Muscle layer of colon (tissue), 2 donors: ENCODE measurements around the gene ZNF366.

Source experiments
- H3K27ac ChIP-seq: one replicate; pipeline ENCODE4 v1.7.0; 2013; ENCODE audit warnings: low read depth, mild to moderate bottlenecking, low read length, moderate library complexity
- H3K27me3 ChIP-seq, 2 donors: one replicate each; pipeline ENCODE4 v1.7.0; 2013; ENCODE audit warnings: low read length in 2 of 2, mild to moderate bottlenecking in 2 of 2; ENCODE audit not compliant: insufficient read depth in 2 of 2, control insufficient read depth in 1 of 2
- H3K36me3 ChIP-seq: one replicate; pipeline ENCODE4 v1.7.0; 2013; ENCODE audit warnings: mild to moderate bottlenecking, low read length; ENCODE audit not compliant: insufficient read depth
- H3K4me1 ChIP-seq: one replicate; pipeline ENCODE4 v1.7.0; 2013; ENCODE audit warnings: mild to moderate bottlenecking, low read length; ENCODE audit not compliant: insufficient read depth
- H3K4me3 ChIP-seq, 2 donors: one replicate each; pipeline ENCODE4 v1.7.0; 2013; ENCODE audit warnings: low read length in 2 of 2, low read depth in 1 of 2, mild to moderate bottlenecking in 1 of 2, moderate library complexity in 1 of 2
- H3K9ac ChIP-seq: one replicate; pipeline ENCODE4 v1.7.0; 2013; ENCODE audit warnings: low read length
- H3K9me3 ChIP-seq: one replicate; pipeline ENCODE4 v1.7.0; 2013; ENCODE audit warnings: mild to moderate bottlenecking, low read length
- donor health status: abdominal sarcoma.
- donor health status: Adenocarcinoma of cecum.

ZNF366 gene

DNA sequence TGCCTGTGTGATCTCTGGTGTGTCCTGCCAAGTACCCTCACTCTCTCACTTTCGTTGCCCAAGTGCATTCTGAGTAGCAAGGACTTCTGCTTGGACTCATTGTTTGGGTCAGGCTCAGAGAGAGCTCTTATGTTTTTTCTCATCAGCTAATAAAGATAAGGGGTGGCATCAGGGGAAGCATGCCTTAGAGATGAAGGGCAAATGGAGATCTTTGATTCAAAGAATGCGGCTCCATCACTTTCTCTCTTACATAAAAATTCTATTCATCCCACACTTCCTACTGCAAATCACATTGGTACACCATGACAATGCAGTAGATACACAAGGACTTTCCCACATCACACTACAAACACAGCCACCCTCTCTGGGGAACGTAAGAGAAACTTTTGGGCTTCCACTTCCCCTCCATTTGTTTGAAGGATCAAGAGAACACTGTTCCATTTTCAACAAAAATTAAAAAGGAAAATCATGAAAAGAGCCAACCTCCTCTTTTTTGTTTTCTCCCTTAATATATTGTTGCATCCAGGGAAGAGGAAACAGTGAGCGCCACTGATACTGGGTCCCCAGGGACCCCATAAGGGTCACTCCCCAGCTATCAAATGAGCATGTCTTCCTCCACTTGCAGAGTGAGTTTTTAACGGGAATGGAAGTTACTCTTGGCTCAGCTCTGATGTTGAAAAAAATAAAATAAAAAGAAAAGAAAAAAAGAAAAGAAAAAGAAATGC is 73.0 kb downstream of the ZNF366 start:
- H3K27ac ChIP-seq: no peak overlapping the region

DNA sequence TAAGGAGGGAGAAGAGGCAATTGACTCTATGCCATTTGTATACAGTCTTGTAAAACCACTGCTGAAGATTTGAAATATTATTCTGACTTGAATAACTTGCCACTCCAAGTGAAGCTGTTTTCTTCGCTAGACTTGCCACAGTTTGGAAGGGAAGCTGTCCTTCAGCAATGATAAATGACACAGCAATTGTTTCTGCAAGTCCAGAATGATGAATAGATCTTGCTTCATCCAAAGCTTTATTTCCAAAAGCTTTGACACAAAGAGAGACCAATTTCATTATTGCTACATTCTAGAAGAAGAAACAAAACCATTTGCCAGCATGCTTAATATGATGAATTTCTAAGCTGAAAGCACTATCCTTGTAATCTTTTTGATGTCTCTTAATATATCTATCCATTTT is 73.7 kb downstream of the ZNF366 start:
- H3K27ac ChIP-seq: no peak overlapping the region
- peak overlapping the region in 1 of 2 donors; percentile 9 for H3K4me3 ChIP-seq
- peaks cover 17% of the 10 kb centered on the region for H3K4me1 ChIP-seq
- H3K36me3 ChIP-seq: no peaks in the 10 kb centered on the region
- no peak overlapping the region for H3K9ac ChIP-seq
- H3K9me3 ChIP-seq: no peaks in the 10 kb centered on the region
- H3K27me3 ChIP-seq: no peaks in the 10 kb centered on the region

More for the DNA sequence above, 73.0 kb downstream of the ZNF366 start:
- Histone ChIP-seq H3K4me1 (peaks cover 19% of the 10 kb centered on the region), H3K4me3 (no peak overlapping the region), H3K27me3 (no peaks in the 10 kb centered on the region), H3K9me3 (no peaks in the 10 kb centered on the region), H3K36me3 (no peaks in the 10 kb centered on the region), H3K9ac (no peak overlapping the region)

DNA sequence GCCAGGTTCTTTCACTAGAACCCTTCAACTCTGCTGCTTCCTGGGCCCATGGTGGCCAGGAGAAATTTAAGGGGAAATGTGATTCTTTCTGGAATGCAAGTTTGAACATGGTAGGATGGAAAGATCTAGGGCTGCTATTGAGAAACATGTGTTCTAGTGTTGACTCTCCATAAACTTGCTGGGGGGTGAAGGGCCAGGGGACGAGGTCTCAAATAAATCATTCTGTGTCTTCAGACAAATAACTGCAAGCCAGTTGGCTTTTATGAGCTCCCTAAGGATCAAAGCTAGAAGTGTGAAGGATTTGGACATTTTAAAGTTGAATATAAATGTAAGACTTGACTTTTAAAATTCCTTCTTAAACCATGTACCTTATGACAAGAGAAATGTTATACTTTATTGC is 78.5 kb downstream of the ZNF366 start:
- Histone ChIP-seq H3K4me1 (peaks cover 20% of the 10 kb centered on the region), H3K27me3 (no peaks in the 10 kb centered on the region), H3K9me3 (no peaks in the 10 kb centered on the region), H3K9ac (no peak overlapping the region), H3K27ac (no peak overlapping the region), H3K36me3 (no peaks in the 10 kb centered on the region), H3K4me3 (no peak overlapping the region)

DNA sequence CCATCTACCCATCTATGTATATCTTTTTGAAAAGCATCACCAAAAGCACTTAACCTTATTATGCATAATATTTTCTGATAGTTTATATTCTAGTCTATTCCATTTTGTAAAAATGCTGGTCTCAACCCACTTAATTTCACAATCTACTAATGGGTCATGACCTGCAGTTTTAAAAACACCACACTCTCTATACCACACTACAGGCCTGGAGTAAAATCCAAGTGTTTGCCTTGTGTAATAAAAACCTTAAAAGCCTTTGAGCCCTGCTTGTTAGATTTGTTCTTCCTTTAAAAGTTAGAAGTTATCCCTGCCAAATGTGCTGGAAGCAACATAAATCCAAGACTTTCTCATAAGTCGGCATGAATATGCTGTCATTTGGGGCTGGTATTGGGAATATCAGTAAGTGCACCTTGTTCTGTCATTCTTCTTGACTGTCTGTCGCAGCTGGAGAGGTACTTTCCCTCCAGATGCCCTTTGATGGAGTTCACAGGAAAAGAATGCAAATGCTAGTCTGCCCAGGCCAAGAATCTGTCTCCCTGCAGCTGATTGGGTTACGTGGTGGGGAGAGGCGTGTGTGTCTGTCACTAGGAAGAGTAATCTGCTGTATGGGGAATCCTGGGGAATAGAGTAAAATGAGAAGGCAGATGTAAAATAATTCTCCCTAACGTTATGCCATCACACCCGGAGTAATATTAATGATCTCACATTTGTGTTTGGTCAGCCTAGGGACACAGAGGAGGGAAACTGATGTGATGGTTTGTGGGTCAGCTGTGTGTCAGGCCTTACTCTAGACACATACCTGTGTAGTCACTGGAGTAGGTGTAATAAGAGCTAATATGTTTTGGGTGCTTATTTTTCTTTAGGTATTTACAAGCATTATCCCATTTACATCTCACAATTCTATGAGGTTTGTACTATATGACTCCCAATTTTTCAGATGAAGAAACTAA is 79.4 kb downstream of the ZNF366 start:
- Histone ChIP-seq H3K4me1 (peaks cover 14% of the 10 kb centered on the region), H3K4me3 (no peak overlapping the region), H3K9me3 (no peaks in the 10 kb centered on the region), H3K36me3 (no peaks in the 10 kb centered on the region), H3K27ac (no peak overlapping the region), H3K27me3 (no peaks in the 10 kb centered on the region), H3K9ac (no peak overlapping the region)

DNA sequence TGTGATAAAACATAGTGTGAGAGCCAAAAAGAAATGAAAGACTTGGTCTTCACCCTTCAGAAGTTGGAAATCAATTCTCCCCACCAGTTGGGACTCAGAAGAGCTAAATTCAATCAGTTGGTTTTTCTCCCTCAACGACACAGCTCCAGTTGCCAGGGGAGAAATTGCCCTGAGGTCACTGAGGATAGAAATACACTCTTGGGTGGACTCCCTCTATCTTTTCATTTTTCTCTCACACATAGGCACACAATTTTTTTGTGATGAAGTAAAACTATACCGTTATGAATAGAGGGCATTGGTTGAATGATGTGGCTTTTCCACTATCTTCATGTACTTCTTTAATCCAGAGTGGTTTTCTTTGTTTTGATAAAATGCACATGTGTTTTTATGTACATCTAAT is 80.2 kb downstream of the ZNF366 start:
- Histone ChIP-seq H3K9ac (no peak overlapping the region), H3K4me3 (no peak overlapping the region), H3K36me3 (no peaks in the 10 kb centered on the region), H3K9me3 (no peaks in the 10 kb centered on the region), H3K27me3 (no peaks in the 10 kb centered on the region), H3K4me1 (peaks cover 14% of the 10 kb centered on the region), H3K27ac (no peak overlapping the region)

DNA sequence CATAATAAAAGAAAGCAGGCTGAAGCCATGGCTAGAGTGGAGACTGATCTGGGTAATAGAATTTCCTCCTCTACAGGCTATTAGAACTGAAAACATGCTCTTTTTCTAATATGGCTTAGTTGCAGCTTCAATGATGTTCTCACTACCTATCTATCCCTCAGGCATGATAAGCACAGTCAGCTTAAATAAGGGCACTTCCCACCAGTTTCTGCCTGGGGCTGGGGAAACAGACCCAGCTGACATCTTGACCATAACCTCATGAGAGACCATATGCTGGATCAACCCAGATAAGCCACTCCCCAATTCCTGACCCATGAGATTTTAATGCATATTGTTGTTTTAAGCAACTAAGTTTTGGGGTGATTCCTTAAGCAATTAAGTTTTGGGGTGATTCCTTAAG is 81.2 kb downstream of the ZNF366 start:
- Histone ChIP-seq H3K27me3 (no peaks in the 10 kb centered on the region), H3K4me1 (peaks cover 14% of the 10 kb centered on the region), H3K4me3 (no peak overlapping the region), H3K27ac (no peak overlapping the region), H3K36me3 (no peaks in the 10 kb centered on the region), H3K9me3 (no peaks in the 10 kb centered on the region), H3K9ac (no peak overlapping the region)

DNA sequence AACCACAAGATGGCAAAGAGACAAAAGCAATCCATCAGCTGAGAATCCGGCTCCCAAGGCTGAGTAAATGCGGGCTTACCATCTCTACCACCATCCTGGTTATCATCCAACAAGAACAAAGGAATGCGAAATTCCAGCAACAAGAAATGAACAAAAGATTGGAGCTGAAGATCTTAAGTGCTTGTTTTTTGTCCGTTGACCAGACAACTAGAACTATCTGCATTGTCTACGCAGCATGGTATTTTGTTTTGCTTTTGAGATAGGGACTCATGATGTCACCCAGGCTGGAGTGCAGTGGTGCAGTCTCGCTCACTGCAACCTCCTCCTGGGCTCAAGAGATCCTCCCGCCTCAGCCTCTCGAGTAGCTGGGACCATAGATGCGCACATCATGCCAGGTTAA is 88.9 kb downstream of the ZNF366 start:
- Histone ChIP-seq H3K36me3 (no peaks in the 10 kb centered on the region), H3K4me1 (no peaks in the 10 kb centered on the region), H3K4me3 (no peak overlapping the region), H3K27me3 (no peaks in the 10 kb centered on the region), H3K27ac (no peak overlapping the region), H3K9me3 (no peaks in the 10 kb centered on the region), H3K9ac (no peak overlapping the region)

DNA sequence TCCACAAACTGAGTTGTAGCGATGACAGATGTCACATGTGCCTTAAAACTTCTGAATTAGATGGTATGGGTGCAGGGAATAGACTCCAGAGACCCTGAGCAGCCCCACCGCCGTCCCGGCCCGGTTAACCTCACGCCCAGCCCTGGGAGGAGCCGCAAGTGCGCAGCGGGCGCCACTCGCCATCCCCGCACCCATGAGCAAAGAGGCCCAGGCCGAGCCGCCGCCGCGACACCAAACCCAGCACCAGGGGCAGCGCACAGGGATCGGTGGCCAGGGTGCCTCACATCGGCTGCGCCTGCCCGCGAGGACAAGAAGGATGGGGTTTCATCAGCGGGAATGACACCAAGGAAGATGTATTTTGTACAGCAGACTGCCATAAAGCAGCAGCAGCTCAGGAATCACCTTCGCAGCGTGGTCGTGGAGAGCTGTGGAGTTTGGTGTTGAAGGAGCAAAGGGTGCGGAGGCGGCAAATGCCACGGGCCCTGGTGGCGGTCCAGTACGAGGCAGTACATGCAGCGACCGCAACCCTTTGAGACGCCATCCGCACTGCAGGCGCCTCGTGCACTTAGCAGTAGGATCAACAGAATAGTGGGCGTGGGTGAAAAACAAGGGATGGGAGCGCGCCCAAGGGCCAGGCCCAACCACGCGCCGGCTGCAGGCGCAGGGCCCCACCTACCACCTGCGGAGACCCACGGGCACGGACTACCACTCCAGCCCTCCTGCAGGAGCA is 89.7 kb downstream of the ZNF366 start:
- Histone ChIP-seq H3K9ac (no peak overlapping the region), H3K36me3 (no peaks in the 10 kb centered on the region), H3K27ac (no peak overlapping the region), H3K4me1 (no peaks in the 10 kb centered on the region), H3K4me3 (no peak overlapping the region), H3K9me3 (no peaks in the 10 kb centered on the region), H3K27me3 (no peaks in the 10 kb centered on the region)

DNA sequence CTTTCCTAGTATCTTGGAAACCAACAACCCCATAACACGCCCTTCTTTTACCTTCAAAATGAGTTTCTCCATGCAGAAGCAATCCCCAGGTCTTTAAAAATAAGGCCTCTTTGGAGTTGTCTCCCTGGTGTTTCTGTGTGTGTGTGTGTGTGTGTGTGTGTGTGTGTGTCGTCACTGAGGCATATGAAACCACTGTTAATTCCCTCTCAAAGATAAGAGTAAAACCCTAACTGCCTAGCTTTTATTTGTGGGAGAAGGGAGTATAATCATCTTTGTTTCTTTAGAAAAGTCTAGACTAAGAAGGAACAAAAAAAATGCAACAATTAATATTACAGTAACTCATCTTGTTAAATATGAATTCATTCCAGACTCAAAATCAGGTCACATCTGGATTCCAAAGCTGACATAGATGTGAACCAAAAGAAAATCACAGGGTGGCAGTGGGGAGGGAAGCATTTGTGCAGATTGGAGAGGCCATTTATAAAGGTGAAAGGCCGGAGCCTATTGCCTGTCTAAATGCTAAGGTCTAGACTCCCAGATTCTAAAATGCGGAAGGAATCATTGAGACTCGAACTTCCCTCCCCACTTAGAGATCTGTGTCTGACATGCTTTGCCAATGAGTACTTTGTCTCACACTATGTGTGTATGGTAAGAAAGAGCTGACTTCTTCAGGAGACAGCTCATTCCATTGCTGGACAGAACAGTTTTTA is 91.4 kb downstream of the ZNF366 start:
- Histone ChIP-seq H3K4me3 (no peak overlapping the region), H3K9me3 (no peaks in the 10 kb centered on the region), H3K9ac (no peak overlapping the region), H3K4me1 (no peaks in the 10 kb centered on the region), H3K36me3 (no peaks in the 10 kb centered on the region), H3K27ac (no peak overlapping the region), H3K27me3 (no peaks in the 10 kb centered on the region)

DNA sequence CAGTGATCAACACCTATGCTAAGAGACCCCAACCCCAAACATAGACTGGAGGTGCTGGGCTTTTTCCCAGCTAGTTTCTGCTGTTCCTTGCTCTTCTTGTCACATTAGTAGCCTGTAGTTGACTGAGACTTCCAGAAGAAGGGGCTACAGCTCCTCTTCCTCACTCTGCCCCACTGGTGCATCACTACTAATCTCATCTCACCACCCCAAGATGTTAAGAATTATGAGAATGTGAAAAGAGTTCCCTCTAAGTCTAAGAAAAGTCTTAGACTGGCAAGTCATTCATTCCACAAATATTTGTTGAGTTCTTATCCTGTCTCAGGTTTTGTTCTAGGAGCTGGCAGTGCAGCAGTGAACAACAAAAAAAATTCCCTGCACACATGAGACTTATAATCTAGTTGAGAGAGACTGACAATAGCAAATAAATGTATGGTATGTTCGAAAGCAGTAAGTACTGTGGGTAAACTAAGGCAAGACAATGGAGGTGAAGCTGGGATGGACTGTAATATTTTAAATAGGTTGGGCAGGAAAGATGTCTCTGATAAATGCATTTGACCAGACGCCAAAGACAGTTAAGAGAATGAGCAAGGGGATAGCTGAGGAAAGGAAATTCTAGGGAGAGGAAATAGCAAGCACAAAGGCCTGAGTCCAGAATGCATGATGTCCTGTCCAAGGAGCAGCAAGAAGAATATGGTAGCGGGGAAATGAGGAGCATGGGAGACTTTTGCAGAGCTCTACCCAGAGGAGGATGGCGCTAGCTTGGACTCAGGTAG is 94.7 kb downstream of the ZNF366 start:
- no peaks in the 10 kb centered on the region for H3K27me3 ChIP-seq
- no peak overlapping the region for H3K4me3 ChIP-seq
- no peaks in the 10 kb centered on the region for H3K36me3 ChIP-seq
- no peak overlapping the region for H3K27ac ChIP-seq
- H3K9ac ChIP-seq: no peak overlapping the region
- no peaks in the 10 kb centered on the region for H3K9me3 ChIP-seq
- H3K4me1 ChIP-seq: no peaks in the 10 kb centered on the region
